Measurements from ENCODE around the gene CHST12.
"Not testable (repeated sequence)": the region's sequence is repeated elsewhere in the genome, so short reads cannot be mapped to it uniquely, and the experiment has no call there.

CHST12 gene

GRCh38 chr7:2405201-2405600 is 1.8 kb downstream of the CHST12 start:
- no peak for DNase-seq

DNA sequence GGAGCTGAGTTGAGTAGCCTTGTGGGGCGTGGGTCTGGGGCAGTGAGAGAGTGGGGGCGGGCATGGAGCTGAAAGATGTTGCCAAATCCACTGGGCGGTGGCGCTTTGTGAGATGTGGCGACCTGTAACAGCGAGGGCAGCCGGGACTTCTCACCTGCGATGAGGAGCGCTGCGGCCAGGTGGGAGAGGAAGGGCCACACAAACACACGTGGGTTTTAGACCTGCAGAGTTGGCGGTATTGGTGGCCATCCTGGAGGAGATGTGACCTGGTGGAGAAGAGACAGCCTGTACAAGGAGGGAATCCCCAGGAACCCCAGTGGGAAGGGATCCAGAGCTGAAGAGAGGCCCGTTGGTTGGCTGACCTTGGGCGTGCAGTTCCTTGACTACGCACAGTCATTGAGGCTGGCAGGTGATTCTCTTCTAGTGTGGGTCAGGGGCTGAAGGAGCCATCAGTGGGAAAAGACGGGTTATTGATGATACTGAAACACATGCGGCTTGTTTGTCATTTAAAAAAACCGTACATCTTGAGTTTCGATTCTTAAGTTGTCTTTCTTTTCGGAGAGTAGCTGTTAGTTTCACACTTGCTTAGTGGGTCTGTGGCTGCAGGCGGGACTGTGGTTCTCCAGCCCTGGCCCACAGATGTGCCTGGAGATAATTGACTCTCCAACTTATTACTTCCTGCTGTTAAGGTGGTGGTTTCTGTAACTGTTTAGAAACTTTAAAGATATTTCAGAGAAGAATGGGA is 2.4 kb downstream of the CHST12 start:
- DNase-seq = no peak

DNA sequence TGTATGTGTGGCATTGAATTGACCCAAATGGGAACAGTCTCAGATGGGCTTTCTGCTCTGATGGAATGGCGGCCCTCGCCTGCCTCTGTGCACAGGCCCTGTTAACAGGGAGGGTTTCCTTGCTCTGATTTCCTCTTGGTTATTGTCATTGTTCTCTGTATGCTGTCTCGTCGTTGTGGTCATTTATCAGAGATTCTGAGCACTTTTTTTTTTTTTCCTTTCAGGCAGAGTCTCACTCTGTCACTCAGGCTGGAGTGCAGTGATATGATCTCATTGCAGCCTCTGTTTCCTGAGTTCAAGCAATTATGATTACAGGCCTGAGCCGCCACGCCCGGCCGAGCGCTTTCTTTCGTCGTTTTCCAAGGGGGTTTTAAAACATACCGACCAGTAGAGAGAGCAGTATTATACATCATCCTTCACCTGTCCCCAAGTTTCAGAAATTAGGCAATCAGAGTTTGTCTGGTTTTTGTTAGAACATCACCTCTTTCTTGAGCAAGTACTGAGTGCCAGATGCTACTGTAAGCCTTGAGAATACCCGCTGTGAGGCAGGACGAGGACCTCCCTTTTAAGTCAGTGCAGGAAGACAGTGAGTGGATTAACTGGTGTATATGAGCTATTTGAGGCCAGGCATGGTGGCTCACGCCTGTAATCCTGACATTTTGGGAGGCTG is 6.5 kb downstream of the CHST12 start:
- DNase-seq = no peak

DNA sequence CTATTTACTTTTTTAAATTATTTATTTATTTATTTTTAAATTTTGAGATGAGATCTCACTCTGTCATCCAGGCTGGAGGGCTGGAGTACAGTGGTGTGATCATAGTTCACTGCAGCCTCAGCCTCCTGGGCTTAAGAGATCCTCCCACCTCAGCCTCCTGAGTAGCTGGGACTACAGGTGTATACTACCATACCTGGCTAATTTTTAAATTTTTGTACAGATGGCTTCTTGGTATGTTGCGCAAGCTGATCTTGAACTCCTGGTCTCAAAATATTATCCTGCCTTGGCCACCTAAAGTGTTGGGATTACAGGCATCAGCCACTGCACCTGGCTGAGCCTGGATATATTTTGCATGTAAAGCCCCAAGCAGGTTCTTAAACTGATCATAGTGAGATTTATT is 7.6 kb downstream of the CHST12 start:
- DNase-seq = no peak

GRCh38 chr7:2411815-2412586 is 8.6 kb downstream of the CHST12 start:
- peak in 1 of 2 experiments; percentile 63 for DNase-seq

DNA sequence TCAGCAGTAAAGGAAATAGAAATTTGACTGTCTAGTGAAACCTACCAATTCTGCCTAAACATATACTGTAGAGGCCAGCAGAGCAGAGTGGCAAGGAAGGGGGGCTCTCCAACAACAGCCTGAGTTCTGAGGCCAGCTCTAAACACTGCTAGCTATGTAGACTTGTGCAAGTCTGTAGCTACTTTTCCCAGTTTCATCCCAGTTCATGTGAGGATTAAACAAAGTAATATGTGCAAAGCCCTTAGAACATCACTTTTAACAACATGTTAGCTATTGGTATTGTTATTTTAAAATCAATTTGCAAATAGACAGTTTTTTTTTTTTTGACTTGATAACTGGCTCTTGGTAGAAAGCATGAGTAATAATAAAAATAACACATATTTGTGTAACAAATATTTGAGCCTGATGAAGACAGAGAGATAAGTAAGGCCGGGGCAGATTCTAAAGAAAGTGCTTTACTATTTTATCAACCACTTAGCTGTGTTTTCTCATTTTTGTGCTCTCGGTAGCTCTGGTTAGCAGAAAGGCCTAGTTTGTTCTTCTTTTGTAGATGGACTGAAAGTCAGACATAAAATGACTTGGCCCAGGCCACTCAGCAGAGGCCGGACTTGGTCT is 9.3 kb downstream of the CHST12 start:
- no peak for DNase-seq

DNA sequence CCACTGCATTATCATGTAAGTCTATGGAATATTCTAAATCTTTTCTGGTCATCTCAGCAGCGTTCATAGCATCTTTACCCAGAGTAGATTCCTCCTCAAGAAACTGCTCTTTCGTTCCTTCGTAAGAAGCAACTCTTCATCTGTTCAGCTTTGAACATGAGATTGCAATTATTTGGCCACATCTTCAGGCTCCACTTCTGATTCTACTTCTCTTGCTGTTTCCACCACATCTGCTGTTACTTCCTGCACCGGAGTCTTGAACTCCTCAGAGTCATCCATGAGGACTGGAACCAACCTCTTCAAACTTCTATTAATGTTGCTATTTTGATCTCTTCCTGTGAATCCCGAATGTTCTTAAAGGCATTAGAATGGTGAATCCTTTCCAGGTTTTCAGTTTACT is 12.7 kb downstream of the CHST12 start:
- no peak for DNase-seq

DNA sequence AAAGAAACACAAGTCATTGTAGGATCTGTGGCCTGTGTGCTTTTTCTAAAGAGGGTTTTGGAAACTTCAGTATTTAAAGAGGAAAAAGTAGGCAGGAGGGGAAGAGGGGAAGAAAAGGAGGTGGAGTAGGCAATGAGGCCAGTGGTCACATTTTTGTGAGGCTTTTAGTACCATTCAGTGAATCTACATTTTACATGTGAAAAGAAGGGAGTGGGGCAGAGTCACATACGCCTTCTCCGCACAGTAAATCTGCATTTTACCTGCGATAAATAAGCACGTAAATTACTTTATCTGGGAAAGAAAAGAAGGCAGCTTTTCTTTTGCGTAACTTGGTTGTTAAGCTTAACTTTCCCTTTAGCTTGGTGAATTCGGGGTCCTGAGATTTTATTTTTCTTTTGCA is 13.2 kb downstream of the CHST12 start:
- DNase-seq = no peak

DNA sequence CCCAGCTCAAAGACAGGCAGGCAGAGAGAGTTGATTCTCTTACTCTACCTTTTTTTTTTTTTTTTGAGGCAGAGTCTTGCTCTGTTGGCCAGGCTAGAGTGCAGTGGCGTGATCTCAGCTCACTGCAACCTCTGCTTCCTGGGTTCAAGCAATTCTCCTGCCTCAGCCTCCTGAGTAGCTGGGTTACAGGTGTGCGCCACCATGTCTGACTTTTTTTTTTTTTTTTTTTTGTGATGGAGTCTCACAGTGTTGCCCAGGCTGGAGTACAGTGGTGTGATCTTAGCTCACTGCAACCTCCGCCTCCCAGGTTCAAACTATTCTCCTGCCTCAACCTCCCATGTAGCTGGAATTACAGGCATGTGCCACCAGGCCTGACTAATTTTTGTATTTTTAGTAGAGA is 13.8 kb downstream of the CHST12 start:
- not testable (repeated sequence) for DNase-seq

DNA sequence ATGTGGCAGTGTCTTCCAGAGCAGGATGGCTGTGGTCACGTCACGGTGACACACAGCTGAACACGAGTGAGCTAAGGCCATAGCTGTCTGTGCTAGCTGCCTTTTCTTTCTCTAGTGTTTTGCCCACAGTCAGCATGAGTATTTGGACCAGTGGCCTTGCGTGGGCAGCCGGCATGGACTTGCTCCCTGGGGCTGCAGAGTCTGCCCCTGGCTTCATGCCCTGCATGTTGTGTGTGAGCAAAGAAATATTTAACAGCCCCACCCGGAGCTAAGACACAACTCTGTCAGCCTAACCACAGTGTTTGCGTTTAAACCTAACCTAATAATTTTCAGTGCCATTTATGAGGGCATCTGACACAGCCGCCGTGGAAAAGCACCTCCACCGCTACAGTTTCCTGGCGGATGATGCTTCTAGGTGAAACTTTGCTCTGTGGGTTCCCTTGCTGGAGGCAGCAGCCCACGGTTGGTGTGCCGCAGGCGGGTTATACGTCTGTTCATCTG is 14.6 kb downstream of the CHST12 start:
- DNase-seq = no peak

DNA sequence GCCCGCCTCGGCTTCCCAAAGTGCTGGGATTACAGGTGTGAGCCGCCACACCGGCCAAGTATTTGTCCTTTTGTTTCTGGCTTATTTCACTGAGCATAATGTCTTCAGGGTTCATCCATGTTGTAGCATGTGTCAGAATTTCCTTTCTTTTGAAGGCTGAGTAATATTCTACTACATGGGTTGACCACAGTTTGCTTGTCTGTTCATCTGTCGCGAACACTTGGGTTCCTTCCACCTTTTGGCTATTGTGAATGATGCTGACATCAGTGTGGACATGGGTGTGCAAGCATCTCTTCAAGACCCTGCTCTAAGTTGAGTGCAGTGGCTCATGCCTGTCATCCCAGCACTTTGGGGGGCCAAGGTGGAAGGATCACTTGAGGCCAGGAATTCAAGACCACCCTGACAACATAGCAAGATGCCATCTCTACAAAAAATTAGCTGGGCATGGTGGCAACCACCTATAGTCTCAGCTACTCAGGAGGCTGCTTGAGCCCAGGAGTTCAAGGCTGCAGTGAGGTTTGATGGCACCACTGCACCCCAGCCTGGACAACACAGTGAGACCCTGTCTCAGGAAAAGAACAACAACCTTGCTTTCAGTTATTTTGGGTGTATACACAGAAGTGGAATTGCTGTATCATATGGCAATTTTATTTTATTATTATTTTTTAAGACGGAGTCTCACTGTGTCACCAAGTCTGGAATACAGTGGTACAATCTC is 17.0 kb downstream of the CHST12 start:
- no peak for DNase-seq

- DNase-seq = no peak
Measured at GRCh38 chr7:2421943-2422310, 18.5 kb downstream of the CHST12 start.

GRCh38 chr7:2425749-2426148 is 22.3 kb downstream of the CHST12 start:
- no peak for DNase-seq

DNA sequence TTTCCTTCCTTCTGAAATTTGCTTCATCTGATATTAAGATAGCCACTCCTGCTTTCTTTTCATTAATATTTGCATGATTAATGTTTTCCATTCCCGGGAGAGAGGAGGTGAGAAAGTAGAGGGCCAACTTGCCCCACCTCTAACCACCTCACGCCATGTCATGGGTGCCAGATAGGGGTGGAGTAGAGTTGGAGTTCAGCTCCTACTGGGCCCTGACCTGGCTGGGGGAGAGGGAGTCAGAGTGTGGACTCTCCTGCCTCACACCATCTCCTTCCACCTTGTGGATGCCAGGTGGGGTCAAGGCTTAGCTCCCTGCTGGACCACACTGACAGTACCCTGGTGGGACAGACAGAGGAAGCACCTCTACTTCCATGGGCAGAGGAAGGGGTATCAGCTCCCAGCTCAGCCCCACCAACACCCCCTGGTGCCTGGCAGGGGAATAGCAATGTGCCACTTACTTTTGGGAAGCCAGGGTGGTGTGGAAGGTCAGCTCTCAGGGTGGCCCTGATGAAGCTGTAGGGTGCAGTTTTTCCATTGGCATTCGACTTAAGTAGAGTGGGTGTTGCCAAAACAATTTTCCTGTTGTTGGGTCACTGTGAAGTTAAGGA is 28.0 kb downstream of the CHST12 start:
- DNase-seq = no peak

- DNase-seq = no peak
Measured at GRCh38 chr7:2432910-2433712, 29.7 kb downstream of the CHST12 start.

DNA sequence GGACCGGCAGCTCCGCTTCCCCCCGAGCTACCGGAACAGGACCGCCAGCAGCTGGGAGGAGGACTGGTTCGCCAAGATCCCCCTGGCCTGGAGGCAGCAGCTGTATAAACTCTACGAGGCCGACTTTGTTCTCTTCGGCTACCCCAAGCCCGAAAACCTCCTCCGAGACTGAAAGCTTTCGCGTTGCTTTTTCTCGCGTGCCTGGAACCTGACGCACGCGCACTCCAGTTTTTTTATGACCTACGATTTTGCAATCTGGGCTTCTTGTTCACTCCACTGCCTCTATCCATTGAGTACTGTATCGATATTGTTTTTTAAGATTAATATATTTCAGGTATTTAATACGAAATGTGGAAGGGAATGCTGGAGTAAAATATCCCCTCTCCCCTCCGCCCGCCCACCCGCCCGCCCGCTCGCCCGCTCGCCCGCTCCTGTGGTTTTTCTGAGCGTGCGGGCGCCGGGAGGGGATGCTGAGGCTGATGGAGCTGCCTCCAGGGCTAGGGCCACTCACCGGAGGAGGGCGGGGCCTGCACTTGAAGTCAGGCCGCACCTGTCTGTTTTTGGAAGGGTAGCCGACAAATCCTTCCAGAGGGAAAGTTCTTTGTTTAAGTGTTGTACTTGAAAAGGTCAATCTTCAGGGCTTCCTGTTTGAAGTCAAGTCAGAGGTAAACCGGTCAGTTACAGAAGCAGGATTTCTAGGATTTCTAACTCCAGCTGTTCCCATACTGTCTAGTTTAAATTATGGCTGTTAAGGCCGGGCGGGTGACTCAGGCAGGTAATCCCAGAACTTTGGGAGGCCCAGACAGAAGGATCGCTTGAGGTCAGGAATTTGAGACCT is 30.5 kb downstream of the CHST12 start:
- no peak for DNase-seq

DNA sequence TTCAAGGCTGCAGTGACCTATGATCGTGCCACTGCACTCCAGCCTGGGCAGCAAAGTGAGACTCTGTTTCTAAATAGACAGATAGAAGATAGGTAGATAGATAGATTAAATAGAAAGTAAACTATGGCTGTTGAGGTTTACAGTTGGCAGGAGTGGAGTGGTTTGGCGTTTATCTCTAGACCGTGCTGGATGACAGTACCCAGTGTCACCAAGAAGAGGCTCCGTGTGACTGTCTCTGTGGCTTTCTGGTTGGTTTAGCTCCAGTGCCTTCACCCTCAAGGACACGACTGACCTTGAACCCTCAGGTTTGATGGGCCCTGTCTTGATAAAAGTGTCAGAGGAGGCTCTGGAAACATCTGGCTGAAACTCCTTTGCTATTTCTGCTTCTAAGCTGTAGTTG is 31.7 kb downstream of the CHST12 start:
- DNase-seq = no peak

DNA sequence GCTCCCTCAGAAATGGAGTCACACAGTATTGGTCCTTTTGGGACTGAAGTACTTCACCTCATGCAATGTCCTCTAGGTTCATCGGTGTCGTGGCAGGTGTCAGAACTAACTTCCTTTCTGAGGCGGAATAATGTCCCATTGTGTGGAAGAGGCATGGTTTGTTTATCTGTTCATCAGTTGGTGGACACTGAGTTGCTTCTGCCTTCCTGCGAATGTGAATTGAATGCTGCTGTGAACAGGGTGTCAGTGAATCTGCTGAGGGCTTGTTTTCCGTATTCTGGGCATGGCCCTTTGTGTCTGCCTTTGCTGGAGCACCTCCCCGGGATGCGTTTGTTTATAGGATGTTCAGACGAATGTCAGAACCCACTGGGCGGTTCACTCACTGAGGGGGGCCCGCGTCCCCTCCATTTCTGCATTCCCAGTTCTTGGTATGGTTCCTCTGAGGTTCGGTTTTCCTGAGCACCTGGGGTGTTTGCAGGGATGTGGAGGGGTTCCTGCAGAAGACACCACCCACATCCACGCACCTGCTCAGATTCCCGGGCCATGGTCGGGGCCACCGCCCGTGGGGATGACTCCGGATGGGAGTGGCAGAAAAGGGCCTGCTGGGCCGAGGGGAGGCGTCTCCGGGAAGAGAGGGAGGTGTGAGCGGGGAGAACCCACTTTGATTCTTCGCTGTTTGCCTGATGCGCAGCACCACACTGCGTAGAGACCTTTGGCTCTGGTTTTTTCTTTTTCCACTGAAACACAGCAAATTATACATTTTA is 33.1 kb downstream of the CHST12 start:
- DNase-seq = peak; percentile 33 to 62

DNA sequence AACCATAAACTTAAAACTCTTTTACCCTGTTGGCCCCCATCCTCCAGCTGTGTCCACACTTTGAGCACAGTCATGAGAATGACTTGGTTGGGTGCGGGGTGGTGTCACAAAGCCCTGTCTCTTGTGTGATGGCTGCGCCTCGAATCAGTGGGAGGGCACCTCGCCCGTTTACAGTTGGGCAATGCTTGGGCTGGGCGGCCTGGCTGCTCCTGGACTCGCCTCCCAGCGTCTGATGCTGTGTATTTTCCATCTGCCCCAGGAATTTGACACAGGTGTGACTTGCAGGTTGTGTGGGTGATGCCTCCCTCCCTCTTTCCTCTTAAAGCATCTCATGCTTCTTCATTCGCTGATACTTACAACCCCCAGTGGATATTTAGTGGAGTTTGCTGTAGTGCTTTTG is 33.7 kb downstream of the CHST12 start:
- DNase-seq = no peak
